Breast epithelium (tissue), 4 donors: ENCODE measurements around the gene FECH. TPM values are rescaled to one million over a fixed set of nuclear protein-coding genes. Genes with fewer than 3 reads are reported as not detected.

ENCODE experiments used
- DNase-seq, 2 donors: peaks; one replicate each; pipeline ENCODE4 v3.0.0-alpha.2; 2019; ENCODE audit warnings: low spot score in 2 of 2
- H3K27ac ChIP-seq, 2 donors: fragments of 200-600 bp; sonication (generic) in 1 of 2; one replicate each; pipeline ENCODE4 v1.5.1; 2016 to 2019; ENCODE audit warnings: mild to moderate bottlenecking in 1 of 2
- H3K27me3 ChIP-seq, 2 donors: fragments of 200-600 bp; sonication (generic) in 1 of 2; one replicate each; pipeline versions ENCODE4 v1.5.1 to v1.6.0; 2017 to 2019; ENCODE audit warnings: control low read depth in 1 of 2, mild to moderate bottlenecking in 1 of 2
- H3K36me3 ChIP-seq: fragments of 200-600 bp; one replicate; pipeline ENCODE4 v1.5.1; 2019
- H3K4me1 ChIP-seq, 2 donors: fragments of 200-600 bp; sonication (generic); one replicate each; pipeline ENCODE4 v1.5.1; 2016 to 2019; ENCODE audit warnings: control low read depth in 1 of 2
- H3K4me3 ChIP-seq, 3 donors: fragments of 200-600 bp; sonication (generic); 1 replicate in 2 of 3; 2 replicates in 1 of 3; pipeline ENCODE4 v1.5.1; 2016 to 2019; ENCODE audit warnings: mild to moderate bottlenecking in 3 of 3, moderate library complexity in 2 of 3
- H3K9me3 ChIP-seq, 2 donors: fragments of 200-600 bp; sonication (generic) in 1 of 2; one replicate each; pipeline ENCODE4 v1.5.1; 2016 to 2019; ENCODE audit warnings: control low read depth in 1 of 2
- POLR2A ChIP-seq: fragments of 450-650 bp; IDR thresholded peaks from one replicate; pipeline ENCODE4 v1.6.1; 2016; ENCODE audit warnings: antibody characterized with exemption, mild to moderate bottlenecking, moderate library complexity
- POLR2AphosphoS5 ChIP-seq, 3 donors: sonication (generic); formaldehyde crosslinking; IDR thresholded peaks; one replicate each; pipeline ENCODE4 v1.6.1; 2017; ENCODE audit warnings: antibody characterized with exemption in 3 of 3
- intact Hi-C: fragments of 100-400 bp; cut with DNase I; formaldehyde crosslinking; loops from one replicate; pipeline ENCODE4 v1.15.1; 2023; ENCODE audit warnings: low total_unique reads
- total RNA-seq, 3 donors: library from RNA; depleted of rRNA; stranded (reverse); fragments of >200 nt; gene quantifications; one replicate each; pipeline ENCODE4 v1.1.0, GENCODE V29; 2016
- TF ChIP-seq, protein P1 (sequence below), 3 donors: fragments of 450-650 bp; IDR thresholded peaks; one replicate each; pipeline ENCODE4 v1.5.1; 2016 to 2017; ENCODE audit warnings: antibody characterized with exemption in 3 of 3, mild to moderate bottlenecking in 3 of 3, moderate library complexity in 3 of 3

FECH gene
- total RNA-seq, 3 donors from 2014 or later, result 31.1 to 40.2 (median 37.3) TPM

DNA sequence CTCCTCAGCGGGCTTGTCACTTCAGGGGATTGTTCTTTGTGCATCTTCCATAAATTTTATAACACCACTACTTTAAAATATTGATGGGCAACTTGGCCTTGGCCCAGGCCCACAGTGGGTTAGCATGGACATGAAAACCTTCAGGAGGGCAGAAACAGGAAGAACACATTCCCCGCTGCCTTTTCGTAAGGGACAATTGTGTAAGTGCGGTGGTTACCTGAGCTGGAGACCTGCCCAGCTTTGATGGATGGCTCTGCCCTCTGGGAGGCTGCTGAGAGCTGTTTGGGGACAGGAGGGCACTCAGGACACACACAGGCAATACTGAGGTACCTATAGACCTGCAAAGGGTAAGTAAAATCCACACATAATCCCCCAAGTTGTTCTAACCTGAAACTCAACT lies 46.8 kb downstream of the FECH start:
- Histone ChIP-seq H3K27me3 (no peaks in the 10 kb centered on the region), H3K4me1 (no peaks in the 10 kb centered on the region), H3K36me3 (no peaks in the 10 kb centered on the region), H3K9me3 (no peaks in the 10 kb centered on the region), H3K27ac (no peak overlapping the region), H3K4me3 (no peak overlapping the region)
- DNase-seq, result no peak
- TF ChIP-seq POLR2AphosphoS5 (IDR thresholded peaks at IDR 0.05), result no peak
- TF ChIP-seq, protein P1, sequence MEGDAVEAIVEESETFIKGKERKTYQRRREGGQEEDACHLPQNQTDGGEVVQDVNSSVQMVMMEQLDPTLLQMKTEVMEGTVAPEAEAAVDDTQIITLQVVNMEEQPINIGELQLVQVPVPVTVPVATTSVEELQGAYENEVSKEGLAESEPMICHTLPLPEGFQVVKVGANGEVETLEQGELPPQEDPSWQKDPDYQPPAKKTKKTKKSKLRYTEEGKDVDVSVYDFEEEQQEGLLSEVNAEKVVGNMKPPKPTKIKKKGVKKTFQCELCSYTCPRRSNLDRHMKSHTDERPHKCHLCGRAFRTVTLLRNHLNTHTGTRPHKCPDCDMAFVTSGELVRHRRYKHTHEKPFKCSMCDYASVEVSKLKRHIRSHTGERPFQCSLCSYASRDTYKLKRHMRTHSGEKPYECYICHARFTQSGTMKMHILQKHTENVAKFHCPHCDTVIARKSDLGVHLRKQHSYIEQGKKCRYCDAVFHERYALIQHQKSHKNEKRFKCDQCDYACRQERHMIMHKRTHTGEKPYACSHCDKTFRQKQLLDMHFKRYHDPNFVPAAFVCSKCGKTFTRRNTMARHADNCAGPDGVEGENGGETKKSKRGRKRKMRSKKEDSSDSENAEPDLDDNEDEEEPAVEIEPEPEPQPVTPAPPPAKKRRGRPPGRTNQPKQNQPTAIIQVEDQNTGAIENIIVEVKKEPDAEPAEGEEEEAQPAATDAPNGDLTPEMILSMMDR (IDR thresholded peaks at IDR 0.05), result no peak
- TF ChIP-seq POLR2A, result no peak
- intact Hi-C loops, result no loop called here

DNA sequence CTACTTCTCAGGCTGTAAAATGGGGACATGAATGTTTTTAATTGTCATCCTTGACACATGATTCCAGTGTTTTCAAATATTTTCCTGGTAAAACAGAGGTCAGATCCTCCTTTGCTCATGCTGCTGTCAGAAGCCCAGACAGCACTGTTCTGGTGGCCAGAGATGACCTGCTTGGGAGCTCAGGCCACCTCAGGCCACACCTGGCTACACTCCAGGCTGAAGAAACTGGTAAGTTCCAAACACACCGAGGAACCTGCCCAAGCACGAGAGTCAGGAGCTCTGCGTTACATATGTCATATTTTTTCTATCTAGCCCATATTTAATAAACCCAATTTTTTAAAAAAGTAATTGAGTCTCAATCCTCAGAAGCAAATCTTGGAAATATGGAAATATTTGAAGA lies 47.9 kb downstream of the FECH start:
- H3K27me3 ChIP-seq, result no peaks in the 10 kb centered on the region

DNA sequence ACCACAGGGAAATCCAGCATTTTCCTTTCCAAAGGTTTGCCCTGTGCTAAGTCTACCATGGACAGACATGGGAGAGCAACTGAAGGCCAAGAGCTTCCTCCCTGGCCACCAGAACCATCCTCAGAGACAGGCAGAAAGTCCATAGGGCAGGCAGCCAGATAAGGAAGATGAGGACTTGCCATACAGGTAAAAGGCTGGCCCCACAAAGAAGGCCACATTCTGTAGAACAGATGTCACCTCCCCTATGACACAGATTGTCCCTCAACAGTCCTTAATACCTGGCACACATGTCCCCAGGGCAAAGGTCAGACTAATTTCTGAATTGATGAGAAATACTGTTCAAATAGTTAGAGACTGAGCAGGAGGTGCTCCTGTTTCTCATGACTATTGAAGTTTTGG lies 52.0 kb downstream of the FECH start:
- no peak for DNase-seq
- H3K4me3 ChIP-seq, result no peak overlapping the region
- no peaks in the 10 kb centered on the region for H3K36me3 ChIP-seq
- no peaks in the 10 kb centered on the region for H3K9me3 ChIP-seq
- no peaks in the 10 kb centered on the region for H3K27me3 ChIP-seq
- TF ChIP-seq, protein P1 (IDR thresholded peaks at IDR 0.05), result no peak
- TF ChIP-seq POLR2A, result no peak
- TF ChIP-seq POLR2AphosphoS5 (IDR thresholded peaks at IDR 0.05), result no peak
- H3K27ac ChIP-seq, result no peak overlapping the region
- H3K4me1 ChIP-seq, result no peaks in the 10 kb centered on the region
- intact Hi-C loops, result no loop called here

More for the DNA sequence above, 47.9 kb downstream of the FECH start:
- Histone ChIP-seq H3K4me1 (no peaks in the 10 kb centered on the region), H3K27ac (no peak overlapping the region), H3K36me3 (no peaks in the 10 kb centered on the region), H3K9me3 (no peaks in the 10 kb centered on the region), H3K4me3 (no peak overlapping the region)
- no peak for DNase-seq
- intact Hi-C loops, result no loop called here
- TF ChIP-seq POLR2AphosphoS5 (IDR thresholded peaks at IDR 0.05) (no peak), POLR2A (no peak)
- TF ChIP-seq, protein P1 (IDR thresholded peaks at IDR 0.05), result no peak

DNA sequence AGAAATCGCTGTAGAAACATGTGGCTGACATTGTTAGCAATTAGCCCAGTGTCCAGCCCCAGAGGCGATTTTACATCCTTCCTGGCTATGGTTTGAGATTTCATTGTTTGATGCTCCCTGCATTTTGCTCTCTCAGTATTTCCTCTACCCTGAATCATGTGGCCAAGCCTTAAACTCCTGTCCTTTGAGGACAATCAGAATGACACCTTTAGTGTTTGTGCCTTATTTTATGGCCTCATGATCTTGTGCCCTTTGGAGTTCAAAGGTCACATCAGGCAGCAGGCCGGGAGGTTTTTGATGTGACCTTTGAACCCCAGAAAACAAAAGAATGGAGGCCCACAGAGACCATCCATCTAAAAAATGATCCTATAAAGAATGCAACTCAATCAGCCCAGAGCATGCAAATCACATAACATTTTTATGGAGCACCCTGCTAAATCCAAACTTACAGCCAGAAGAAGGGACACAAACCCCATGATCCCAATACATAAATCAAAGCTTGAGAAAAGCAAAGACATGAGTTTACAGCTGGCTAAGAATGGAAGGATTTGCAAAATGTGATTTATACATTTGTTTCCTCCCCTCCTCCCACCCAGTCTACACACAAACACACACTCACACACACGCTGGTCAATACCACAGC lies 52.5 kb downstream of the FECH start:
- TF ChIP-seq POLR2AphosphoS5 (IDR thresholded peaks at IDR 0.05) (no peak), POLR2A (no peak)
- TF ChIP-seq, protein P1 (IDR thresholded peaks at IDR 0.05), result no peak
- no peak overlapping the region for H3K4me3 ChIP-seq
- H3K27me3 ChIP-seq, result no peaks in the 10 kb centered on the region
- no peaks in the 10 kb centered on the region for H3K36me3 ChIP-seq
- intact Hi-C loops, result no loop called here
- no peaks in the 10 kb centered on the region for H3K4me1 ChIP-seq
- no peak overlapping the region for H3K27ac ChIP-seq
- no peak for DNase-seq
- no peaks in the 10 kb centered on the region for H3K9me3 ChIP-seq

DNA sequence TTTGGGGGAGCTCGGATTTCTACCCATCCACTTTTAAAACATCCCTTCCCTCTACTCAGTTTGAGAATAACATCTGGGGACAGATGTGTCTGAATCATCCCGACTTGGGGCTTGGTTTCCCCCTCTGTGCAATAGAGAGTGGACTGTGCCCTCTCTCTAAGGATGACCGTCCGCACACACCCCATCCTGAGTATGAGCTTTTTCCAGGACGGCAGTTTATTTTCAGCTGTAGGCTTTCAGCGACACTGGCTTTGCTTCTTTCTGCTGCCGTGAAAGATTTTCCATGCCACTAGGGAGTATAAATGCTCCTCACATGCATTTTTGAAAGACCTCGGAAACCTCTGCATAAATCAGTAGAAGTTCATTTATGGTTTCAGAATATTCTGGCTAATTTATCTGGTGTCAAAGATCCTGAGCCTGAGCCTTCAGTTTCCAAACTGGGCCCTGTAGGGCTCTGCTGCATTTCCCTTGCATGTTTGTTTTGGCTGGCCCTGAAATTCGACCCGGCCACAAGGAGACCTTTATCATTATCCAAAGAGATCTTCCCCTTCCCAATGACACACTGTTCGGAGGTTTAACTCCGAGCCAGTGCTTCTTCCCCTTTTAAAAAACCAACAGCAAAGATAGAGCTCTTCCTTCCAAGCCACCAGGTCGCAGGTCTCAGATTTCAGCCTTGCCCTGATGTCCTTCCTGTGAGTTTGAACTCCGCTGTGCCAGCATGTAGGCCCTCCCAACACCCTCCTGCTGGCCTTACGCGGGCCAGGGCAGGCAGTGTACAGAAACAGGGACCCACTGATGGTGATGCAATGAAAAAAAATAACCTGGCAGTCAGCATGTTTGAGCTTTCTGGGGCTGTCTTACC lies 53.3 kb downstream of the FECH start:
- Histone ChIP-seq H3K27me3 (no peaks in the 10 kb centered on the region), H3K36me3 (no peaks in the 10 kb centered on the region), H3K27ac (no peak overlapping the region), H3K4me3 (no peak overlapping the region), H3K9me3 (no peaks in the 10 kb centered on the region), H3K4me1 (no peaks in the 10 kb centered on the region)
- intact Hi-C loops, result no loop called here
- TF ChIP-seq, protein P1 (IDR thresholded peaks at IDR 0.05), result no peak
- TF ChIP-seq POLR2A (no peak), POLR2AphosphoS5 (IDR thresholded peaks at IDR 0.05) (no peak)
- DNase-seq, result no peak
